Stimulated activated CD4-positive, alpha-beta T cell treated with anti-CD3 and anti-CD28 coated beads, Interleukin-1b, Interleukin-23, amount 100 ng/mL, for 1 hour (primary cell): ENCODE results near the gene EIF3D.

Experiments used
- DNase-seq, 2 donors: peaks; one replicate each; pipeline ENCODE4 v3.0.0-alpha.2; 2020; ENCODE audit warnings: low read depth in 2 of 2

The EIF3D gene

GRCh38 chr22:36506637-36507517 is 22.1 kb downstream of the EIF3D start, which contains the start of gene FOXRED2:
TSS of gene FOXRED2 (minus strand) at chr22:36507040. CDS start at chr22:36506422, 618 bp downstream.
- peak; percentile 74 to 78 for DNase-seq

DNA sequence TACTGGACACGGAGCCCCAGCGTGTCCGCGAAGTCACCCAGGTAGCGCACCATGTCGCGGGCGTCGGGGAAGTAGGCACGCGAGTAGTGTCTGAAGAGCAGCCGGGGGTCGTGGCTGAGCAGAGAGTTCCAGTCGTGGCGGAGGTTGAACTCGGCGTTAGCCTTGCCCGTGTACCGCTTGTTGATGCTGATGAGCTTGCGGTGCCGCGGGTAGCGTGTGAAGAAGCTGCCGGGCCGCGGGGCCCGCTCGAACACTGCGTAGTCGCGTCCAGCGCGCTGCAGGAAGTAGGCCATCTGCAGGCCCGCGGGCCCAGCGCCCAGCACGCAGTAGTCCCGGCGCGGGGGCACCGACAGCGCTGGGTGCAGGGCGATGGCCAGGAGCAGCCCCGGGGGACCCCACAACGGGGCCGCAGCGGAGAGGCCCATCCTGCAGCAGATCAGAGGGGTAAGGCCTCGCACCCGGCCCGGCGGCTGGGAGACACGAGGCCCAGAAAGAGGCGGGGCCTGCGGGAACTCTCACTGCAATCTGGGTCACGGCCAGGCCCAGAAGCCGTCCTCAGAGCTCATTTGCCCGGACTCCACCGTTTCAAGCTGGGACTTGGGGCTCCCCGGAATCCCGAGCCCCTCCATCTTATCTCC is 22.8 kb downstream of the EIF3D start:
- no peak for DNase-seq

DNA sequence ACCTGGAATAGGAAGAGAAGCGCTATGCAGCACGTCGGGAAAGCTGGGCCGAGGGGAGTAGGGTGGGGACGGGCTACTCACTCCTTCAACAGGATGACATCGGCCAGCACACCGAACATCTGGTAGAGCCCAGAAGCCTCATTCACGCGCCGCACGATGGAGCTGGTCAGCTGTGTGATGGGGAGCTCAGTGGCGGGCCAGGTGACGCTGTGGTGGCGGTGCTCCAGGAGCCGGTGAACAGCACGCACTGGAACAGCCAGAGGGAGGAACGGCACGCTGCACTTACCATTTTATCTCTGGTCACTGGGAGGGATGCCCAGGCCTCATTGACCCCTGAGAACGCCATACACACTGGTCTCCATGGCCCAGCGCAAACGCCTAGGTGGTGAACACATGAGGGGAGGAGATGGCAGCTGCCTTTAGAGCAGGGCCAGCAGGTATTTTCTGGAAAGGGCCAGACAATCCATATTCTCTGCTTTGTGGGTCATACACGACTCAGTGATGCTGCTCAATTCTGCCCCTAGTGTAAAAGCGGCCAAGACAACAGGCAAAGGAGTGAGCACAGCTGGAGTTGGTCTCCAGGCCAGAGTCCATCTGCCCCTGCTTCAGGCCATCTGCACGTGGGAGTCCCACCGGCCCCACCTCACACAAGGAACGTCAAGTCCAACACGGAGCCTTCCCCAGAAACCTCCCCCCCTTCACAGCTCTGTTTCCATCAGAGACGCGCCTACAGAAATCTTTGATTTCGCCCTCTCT is 30.9 kb downstream of the EIF3D start:
- DNase-seq: no peak

DNA sequence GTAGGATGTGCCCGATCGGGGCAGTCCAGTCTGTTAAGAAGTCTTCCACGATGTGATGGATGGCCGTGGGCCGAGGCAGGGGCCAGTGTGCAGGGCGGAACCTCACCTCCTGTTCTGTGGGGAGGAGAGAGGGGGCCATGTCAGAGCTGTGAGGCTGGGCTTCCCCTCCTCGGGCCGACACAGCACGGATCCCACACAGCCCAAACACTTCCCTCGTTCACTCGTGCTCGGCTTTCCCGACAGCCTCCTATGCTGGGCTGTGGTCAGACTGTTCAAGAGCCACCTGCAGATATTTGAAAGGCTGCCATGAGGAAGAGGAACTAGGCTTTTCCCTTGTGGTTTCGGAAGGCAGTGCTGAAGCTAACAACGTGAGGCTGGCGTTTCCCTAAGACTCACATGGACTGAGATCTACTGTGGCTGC is 35.3 kb downstream of the EIF3D start:
- DNase-seq: no peak

DNA sequence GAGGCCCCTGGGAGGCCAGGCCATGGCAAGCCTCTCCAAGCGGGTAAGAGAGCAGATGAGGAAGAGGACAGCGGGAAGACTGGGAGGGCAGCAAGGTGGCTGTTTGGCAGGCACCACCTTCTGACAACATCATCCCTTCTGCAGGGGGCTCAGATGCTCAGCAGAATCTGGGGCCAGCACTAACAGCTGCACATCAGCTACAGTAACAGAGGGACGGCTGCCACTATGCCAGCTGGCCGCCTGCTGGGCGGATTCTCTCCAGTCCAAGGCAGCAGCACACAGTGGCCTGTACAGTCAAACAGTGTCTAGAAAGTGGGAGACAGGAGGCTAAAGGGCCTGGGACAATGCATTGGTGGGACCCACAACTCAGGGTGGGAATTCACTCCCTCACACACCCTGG is 36.9 kb downstream of the EIF3D start:
- no peak for DNase-seq

DNA sequence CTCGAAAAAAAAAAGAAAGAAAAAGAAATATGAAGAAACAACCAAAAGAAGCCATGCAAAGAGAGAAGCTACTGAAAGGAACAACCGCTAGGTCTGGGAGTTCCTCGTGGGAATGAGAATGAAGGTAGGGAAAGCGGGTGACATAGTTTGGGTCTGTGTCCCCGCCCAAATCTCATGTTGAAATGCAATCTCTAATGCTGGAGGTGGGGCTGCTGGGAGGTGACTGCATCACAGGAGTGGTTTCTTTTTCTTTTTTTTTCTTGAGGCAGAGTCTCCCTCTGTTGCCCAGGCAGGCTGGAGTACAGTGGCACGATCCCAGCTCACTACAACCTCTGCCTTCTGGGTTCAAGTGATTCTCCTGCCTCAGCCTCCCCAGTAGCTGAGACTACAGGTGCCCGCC is 37.8 kb downstream of the EIF3D start:
- no peak for DNase-seq

DNA sequence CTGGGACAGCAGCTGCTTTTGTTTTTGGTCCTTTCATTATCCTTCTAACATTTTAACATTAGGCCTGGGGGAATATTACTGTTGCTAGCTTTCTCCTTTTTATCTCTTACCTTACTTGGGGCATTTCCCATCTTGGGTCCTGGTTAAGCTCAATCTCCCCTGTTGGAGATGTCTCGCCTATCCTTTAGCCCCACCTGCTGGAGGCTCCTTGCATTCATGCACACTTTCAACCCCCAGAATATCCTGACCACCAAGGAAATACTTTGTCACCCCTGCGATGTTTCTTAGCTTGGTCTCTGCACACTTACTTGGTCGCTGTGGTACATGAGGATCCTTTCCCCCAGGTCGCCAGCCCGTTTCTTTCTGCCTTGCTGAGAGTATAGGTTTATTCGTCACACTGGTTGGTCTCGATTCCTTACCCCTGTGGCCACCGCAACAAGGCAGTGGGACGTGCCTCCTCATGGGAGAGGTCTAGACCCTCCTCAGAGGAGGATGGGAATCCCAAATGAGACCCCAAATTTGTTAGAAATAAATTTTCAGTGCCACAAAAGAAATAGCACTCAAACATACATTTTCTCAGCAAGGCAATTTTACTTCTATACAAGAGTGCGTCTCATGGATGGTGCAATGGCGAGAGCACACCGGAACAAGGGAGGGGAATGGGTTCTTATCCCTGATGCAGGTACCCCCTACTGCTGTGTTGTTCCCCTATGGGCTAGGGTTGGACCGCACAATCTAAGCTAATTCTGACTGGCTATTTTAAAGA is 42.2 kb downstream of the EIF3D start:
- peak in 1 of 2 donors; percentile 38 for DNase-seq

- DNase-seq: peak; percentile 93
These were observed 47.4 kb downstream of the EIF3D start, which contains the start of gene TXN2 for GRCh38 chr22:36481393-36482168. TSS of gene TXN2 (minus strand) at chr22:36481640. CDS start at chr22:36480837, 803 bp downstream.

DNA sequence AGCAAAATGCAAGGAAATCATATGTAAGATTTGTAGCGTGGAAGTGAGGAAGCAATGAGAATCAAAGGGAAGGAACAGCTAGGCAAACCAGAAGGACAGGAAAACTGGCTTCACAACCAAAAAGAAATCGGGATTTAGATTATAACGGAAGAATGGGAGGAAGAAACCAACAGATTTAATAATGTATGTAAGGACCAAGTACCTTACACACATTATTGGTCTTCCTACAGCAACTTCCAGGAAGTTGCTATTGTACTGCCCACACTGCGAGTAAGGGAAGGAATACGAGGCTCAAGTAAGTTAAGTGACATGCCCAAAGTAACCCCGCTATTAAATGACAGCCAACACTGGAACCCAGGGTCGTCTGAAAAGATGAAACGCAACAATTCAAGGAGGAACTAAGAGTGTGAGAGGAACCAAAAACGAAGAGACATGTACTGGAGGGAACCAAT is 48.0 kb downstream of the EIF3D start:
- DNase-seq: no peak

DNA sequence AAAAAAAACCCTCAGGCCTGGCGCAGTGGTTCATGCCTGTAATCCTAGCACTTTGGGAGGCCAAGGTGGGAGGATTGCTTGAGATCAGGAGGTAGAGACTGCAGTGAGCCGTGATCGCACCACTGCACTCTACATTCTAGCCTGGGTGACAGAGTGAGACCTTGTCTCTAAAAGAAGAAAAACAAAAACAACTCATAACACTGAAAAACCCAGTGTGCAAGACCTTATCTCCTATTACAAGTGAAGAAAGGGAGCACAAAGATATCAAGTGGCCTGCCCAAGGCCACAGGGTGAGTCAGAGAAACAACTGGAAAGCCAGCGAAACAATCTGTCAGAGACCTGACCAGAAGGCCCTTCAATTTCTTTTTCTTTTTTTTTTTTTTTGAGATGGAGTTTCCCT is 50.0 kb downstream of the EIF3D start:
- no peak for DNase-seq

- DNase-seq: no peak
These were observed 53.6 kb downstream of the EIF3D start for GRCh38 chr22:36475341-36475740.

DNA sequence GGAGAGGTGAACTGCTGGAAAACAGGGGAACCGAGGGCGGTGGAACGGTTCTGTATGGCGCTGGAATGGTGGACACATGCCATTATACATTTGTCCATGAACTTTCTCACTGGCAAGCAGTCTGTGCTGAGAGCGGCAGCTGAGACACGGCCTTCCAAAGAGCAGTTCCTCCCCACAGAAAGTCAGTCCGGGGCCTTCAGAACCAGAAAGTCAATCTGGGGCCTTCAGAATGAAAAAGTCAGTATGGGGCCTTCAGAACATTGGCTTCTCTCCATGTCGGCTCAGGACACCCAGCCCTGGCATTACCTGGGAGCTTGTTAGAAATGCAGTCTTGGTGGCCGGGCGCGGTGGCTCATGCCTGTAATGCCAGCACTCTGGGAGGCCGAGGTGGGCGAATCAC is 56.3 kb downstream of the EIF3D start:
- no peak for DNase-seq

- no peak for DNase-seq
These were observed 57.6 kb downstream of the EIF3D start for GRCh38 chr22:36471341-36471821.

- no peak for DNase-seq
These were observed 58.0 kb downstream of the EIF3D start for GRCh38 chr22:36470994-36471331.

DNA sequence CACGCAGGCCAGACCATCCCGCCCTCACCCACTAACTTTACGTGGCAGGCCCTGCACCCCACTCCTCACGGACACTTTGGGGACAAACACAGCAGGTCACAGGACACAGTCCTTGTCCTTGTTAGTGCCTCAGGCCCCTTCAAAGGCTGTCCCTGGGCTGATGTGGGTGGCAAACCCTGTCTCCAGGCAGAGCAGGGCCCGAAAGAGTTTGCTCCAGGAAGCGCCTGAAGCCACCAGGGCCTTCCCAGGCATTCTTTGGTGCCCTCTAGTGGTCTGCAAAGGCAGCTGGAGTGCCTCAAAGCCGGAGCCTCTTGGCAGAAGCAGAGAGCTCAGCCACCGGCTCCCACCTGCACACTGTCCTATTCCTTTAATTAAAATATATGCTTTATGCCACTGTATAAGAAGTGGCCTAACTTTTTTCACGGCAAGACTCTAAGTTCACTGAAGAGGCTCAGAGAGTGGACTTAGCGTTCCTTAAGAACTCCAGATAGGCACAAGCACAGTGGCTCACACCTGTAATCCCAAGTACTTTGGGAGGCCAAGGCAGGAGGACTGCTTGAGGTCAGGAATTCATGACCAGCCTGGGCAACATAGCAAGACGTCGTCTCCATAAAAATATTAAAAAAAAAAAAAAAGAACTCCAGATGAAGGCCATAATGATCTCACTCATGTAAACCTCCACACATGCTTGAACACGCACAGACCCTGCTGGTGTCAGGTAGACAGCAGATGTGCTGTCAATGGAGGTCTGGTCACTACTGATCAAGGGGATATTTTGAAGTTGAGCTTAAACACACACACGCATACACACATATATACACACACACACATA is 58.6 kb downstream of the EIF3D start:
- DNase-seq: peak; percentile 47 to 70

DNA sequence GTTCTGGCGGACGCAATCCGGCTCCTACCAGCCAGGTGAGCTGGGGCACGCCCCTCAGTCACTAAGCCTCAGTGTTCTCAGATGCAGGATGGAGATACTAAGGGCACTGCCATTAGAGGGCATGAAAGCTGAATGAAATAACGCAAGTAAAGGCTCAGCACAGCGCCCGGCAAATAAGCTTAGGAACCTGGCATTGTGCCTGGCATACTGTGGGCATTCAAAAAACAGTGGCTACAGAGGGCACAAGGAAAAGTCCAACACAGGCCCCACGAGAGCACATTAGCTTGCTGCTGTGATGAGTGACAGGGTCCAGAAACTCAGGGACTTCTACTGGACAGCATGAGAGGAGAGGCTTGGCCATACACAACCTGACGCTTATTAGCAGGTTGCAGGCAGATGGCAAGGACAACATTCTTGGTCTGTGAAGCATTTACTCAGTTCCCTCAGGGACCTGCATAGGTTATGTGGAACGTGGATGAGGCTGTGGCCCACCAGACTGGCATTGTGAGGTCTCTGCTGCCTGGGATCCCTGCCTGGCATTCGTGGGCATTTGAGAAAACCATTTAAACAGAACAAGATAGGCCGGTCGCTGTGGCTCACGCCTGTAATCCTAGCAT is 59.8 kb downstream of the EIF3D start:
- DNase-seq: no peak

DNA sequence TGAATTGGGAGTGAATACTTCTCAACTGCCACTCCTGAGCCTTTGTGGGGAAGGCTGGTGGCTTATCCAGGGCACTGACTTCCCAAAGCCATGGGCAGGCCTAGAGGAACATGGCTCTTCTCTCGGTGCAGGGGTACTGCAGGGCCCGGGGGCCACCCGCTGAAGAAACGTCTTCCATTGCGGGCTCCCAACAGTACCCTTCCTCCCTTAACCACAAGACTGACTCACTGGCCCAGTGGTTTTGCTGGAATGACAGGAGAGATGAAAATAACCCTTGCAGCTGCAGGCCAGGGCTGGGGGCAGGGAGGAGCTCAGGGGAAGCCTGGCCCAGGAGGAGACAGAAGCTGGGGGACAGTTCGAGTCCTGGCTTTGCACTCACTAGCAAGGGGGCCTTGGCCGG is 61.0 kb downstream of the EIF3D start:
- DNase-seq: no peak

- DNase-seq: no peak
These were observed 61.7 kb downstream of the EIF3D start for GRCh38 chr22:36467042-36467810.
